Measurements from ENCODE around the gene GREM1. TPM values are rescaled to one million over a fixed set of nuclear protein-coding genes. Genes with fewer than 3 reads are reported as not detected.
A peak's percentile ranks its signal among the peaks of the same experiment; 100 is the strongest.

The GREM1 gene
- total RNA-seq, 1 donor from 2014 or later: 3.7 TPM

DNA sequence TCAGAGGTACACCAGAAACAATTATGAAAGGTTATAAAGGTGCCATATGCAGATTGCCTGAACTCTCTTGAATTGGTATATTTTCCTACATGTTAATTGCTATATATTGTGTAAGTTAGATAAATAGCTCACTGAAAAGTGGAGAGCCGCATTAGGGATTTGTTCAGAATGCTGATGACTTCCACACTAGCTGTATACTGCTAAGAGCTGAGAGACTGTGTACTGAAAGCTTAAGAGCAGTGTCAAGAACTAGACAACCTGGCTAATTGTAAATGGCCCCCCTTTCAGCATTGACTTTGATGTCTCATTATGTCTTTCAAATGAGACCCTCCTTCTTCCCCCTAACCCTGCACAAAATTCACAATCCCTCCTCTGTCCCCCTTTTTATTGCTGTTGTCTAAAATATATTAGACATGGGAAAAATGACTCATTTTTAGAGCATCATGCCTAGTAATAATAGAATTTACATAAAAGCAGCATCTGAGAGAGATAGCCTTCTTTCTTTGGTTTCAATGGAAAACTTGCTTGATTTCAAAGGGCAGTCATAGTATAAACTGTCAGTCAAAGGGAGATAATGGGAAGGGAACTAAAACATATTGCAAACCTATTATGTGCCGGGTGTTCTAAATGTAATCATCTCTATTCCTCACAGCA is 34.7 kb upstream of the GREM1 start:
- peak; percentile 40 for DNase-seq (ENCODE audit: low read depth)
- FAIRE-seq: no peak
- no peak overlapping the region for H3K4me3 ChIP-seq (ENCODE audit: low read depth, low read length)
- TF ChIP-seq, protein P1, sequence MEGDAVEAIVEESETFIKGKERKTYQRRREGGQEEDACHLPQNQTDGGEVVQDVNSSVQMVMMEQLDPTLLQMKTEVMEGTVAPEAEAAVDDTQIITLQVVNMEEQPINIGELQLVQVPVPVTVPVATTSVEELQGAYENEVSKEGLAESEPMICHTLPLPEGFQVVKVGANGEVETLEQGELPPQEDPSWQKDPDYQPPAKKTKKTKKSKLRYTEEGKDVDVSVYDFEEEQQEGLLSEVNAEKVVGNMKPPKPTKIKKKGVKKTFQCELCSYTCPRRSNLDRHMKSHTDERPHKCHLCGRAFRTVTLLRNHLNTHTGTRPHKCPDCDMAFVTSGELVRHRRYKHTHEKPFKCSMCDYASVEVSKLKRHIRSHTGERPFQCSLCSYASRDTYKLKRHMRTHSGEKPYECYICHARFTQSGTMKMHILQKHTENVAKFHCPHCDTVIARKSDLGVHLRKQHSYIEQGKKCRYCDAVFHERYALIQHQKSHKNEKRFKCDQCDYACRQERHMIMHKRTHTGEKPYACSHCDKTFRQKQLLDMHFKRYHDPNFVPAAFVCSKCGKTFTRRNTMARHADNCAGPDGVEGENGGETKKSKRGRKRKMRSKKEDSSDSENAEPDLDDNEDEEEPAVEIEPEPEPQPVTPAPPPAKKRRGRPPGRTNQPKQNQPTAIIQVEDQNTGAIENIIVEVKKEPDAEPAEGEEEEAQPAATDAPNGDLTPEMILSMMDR (IDR thresholded peaks at IDR 0.05; ENCODE audit: insufficient read depth, low read length, severe bottlenecking): no peak
- H3K36me3 ChIP-seq (ENCODE audit: control insufficient read depth, insufficient read depth, low read length): no peaks in the 10 kb centered on the region
- H3K27me3 ChIP-seq (ENCODE audit: control insufficient read depth, insufficient read depth, low read length): no peaks in the 10 kb centered on the region

DNA sequence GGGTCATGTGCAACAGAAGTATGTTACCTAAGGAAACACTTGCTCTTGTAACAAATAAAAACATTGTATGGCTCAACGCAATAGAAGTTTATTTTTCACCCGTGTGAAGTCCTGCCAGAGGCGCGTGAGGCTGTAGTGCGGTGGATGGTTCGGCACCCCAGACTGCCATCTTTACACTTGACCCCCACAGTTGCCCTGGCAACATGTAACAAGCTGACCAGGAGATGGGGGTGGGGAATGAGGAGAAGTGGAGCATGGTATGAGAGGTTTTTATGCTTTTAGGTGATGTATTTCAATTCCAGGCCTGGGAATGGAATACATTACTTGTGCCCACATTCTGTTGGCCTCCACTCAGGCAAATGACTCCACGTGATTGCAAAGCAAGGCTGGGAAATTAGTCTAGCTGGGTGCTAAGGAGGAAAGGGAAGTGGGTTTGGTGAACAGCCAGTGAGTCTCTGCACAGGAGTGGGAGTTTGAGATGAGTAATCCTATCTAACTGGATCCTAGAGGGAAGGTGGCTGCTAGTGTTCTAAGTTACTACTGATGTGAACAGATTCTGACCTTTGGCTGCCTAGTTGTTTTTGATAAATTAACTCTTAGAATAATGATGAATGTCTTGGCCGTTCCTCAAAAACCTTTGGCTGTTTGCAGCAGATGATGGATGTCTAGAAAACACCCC is 33.8 kb upstream of the GREM1 start:
- Histone ChIP-seq H3K4me3 (ENCODE audit: low read depth, low read length) (no peak overlapping the region), H3K36me3 (ENCODE audit: control insufficient read depth, insufficient read depth, low read length) (no peaks in the 10 kb centered on the region), H3K27me3 (ENCODE audit: control insufficient read depth, insufficient read depth, low read length) (no peaks in the 10 kb centered on the region)
- FAIRE-seq (no peak), DNase-seq (ENCODE audit: low read depth) (peak; percentile 96)
- TF ChIP-seq, protein P1 (IDR thresholded peaks at IDR 0.05; ENCODE audit: insufficient read depth, low read length, severe bottlenecking): no peak

DNA sequence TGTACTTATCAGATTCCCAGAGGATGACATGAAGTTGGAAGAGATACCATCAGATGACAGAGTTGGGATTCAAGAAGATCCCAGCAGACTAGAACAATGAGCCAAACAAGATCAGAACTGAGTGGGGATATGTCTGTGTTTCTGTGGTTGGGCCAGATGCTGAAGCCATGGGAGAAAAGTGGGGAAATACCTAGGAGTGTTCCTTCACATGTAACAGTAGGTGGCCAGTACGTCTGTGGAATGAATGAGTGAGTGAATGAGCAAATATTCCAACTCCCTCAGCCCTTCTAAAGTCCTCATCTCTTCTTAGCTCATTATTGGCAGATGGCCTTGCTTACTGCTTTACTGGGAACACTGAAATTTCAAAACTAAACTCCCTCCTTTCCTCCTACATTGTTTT is 32.2 kb upstream of the GREM1 start:
- Histone ChIP-seq H3K27me3 (ENCODE audit: control insufficient read depth, insufficient read depth, low read length) (no peaks in the 10 kb centered on the region), H3K4me3 (ENCODE audit: low read depth, low read length) (no peak overlapping the region), H3K36me3 (ENCODE audit: control insufficient read depth, insufficient read depth, low read length) (no peaks in the 10 kb centered on the region)
- DNase-seq (ENCODE audit: low read depth) (peak; percentile 51), FAIRE-seq (no peak)
- TF ChIP-seq, protein P1 (IDR thresholded peaks at IDR 0.05; ENCODE audit: insufficient read depth, low read length, severe bottlenecking): no peak

DNA sequence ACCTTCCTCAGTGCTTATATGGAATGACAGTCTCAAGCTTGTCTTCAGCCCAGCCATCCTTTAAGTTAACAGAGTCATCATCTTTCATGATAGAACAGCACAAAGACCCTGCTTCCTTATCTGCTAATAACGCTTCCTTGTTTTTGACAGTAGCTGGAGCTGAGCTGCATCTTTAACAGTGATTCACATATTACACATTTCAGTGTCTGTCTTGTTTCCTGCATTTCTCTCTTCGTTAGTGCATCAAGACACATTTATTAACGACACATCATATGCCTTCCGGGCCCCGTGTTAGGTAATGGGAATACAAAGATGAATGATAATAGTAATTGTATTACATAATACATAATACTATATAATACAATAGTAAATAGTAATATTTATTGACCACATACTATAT is 30.2 kb upstream of the GREM1 start:
- peak; percentile 98 for DNase-seq (ENCODE audit: low read depth)
- FAIRE-seq: no peak

DNA sequence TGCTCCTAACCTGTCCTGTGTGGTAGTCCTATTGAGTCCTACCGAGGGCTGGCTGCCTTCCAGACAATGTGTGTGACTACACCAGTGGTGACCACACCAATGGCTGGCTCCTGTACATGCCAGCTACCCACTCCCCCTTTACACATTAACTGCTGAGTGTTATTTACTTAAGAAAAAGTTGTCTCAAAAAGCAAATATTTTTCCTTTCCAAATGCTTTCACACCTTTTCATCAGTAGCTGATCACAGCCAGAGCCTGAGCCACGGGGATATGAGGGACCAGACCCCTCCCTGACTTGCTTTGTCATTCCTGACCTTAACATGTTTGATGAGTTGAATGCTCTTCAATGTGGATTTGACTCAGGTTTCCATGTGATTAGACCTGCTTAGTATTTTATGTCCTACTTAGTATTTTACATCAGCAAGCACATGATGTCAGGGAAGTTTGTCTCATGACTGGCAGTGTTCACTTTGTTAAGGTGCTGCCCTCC is 29.6 kb upstream of the GREM1 start:
- DNase-seq (ENCODE audit: low read depth) (peak; percentile 92), FAIRE-seq (peak; percentile 7)
- Histone ChIP-seq H3K36me3 (ENCODE audit: control insufficient read depth, insufficient read depth, low read length) (no peaks in the 10 kb centered on the region), H3K27me3 (ENCODE audit: control insufficient read depth, insufficient read depth, low read length) (no peaks in the 10 kb centered on the region), H3K4me3 (ENCODE audit: low read depth, low read length) (no peak overlapping the region)
- TF ChIP-seq, protein P1 (IDR thresholded peaks at IDR 0.05; ENCODE audit: insufficient read depth, low read length, severe bottlenecking): no peak

More for the DNA sequence above, 30.2 kb upstream of the GREM1 start:
- Histone ChIP-seq H3K27me3 (ENCODE audit: control insufficient read depth, insufficient read depth, low read length) (no peaks in the 10 kb centered on the region), H3K4me3 (ENCODE audit: low read depth, low read length) (no peak overlapping the region), H3K36me3 (ENCODE audit: control insufficient read depth, insufficient read depth, low read length) (no peaks in the 10 kb centered on the region)
- TF ChIP-seq, protein P1 (IDR thresholded peaks at IDR 0.05; ENCODE audit: insufficient read depth, low read length, severe bottlenecking): no peak
